Endothelial cell of umbilical vein (primary cell): Measurements from ENCODE around the gene GALNT1.

Experiments used
- CTCF ChIP-seq, 2 donors: IDR thresholded peaks; 1 replicate in 1 of 2; 2 replicates in 1 of 2; pipeline ENCODE4 v1.5.1; 2011; ENCODE audit warnings: low read length in 2 of 2, mild to moderate bottlenecking in 2 of 2, moderate library complexity in 2 of 2, control low read depth in 1 of 2, inconsistent platforms in 1 of 2, low read depth in 1 of 2; ENCODE audit not compliant: insufficient read depth in 1 of 2; ENCODE audit errors: extremely low read depth in 1 of 2
- EZH2 ChIP-seq: IDR thresholded peaks from 2 replicates; pipeline ENCODE4 v1.6.1; 2012; ENCODE audit warnings: borderline replicate concordance, low read depth, mild to moderate bottlenecking, moderate library complexity, low read length, inconsistent platforms; ENCODE audit not compliant: severe bottlenecking
- FOS ChIP-seq: IDR thresholded peaks from 2 replicates; pipeline ENCODE4 v1.6.1; 2011; ENCODE audit warnings: mild to moderate bottlenecking, low read length, moderate library complexity, borderline replicate concordance; ENCODE audit not compliant: insufficient read depth
- GATA2 ChIP-seq: IDR thresholded peaks from 2 replicates; pipeline ENCODE4 v1.7.0; 2011; ENCODE audit warnings: low read depth, mild to moderate bottlenecking, moderate library complexity, mixed read lengths, low read length; ENCODE audit not compliant: insufficient read length, insufficient read depth
- JUN ChIP-seq: IDR thresholded peaks from 2 replicates; pipeline ENCODE4 v1.6.1; 2011; ENCODE audit warnings: borderline replicate concordance, low read depth; ENCODE audit not compliant: insufficient read length, insufficient read depth
- MAX ChIP-seq: IDR thresholded peaks from 2 replicates; pipeline ENCODE4 v1.6.1; 2011; ENCODE audit not compliant: insufficient read depth, insufficient read length
- MYC ChIP-seq: IDR thresholded peaks from one replicate; pipeline ENCODE4 v1.6.1; 2011; ENCODE audit warnings: mild to moderate bottlenecking, low read depth, low read length
- POLR2A ChIP-seq: IDR thresholded peaks from 2 replicates; pipeline ENCODE4 v1.6.1; 2012; ENCODE audit warnings: low read depth, mild to moderate bottlenecking, control low read depth, low read length
- POLR2AphosphoS5 ChIP-seq: IDR thresholded peaks from 2 replicates; pipeline ENCODE4 v1.6.1; 2012; ENCODE audit warnings: low read depth, mild to moderate bottlenecking, control low read depth, low read length, moderate library complexity; ENCODE audit not compliant: insufficient read depth

GRCh38 chr18:35549564-35549963 lies 32.0 kb upstream of the GALNT1 start:
- TF ChIP-seq CTCF (IDR thresholded peaks at IDR 0.05; ENCODE audit: extremely low read depth in 1 of 2, insufficient read depth in 1 of 2, low read depth in 1 of 2, low read length in 2 of 2) (no peak), MAX (no peak), EZH2 (no peak), POLR2A (no peak), POLR2AphosphoS5 (no peak), MYC (no peak), GATA2 (no peak), JUN (no peak), FOS (no peak)
